GM12892 (cell line): Measurements from ENCODE around the gene C17orf58.
"Not testable (repeated sequence)": the region's sequence is repeated elsewhere in the genome, so short reads cannot be mapped to it uniquely, and the experiment has no call there.

Experiments
- POLR2A ChIP-seq: IDR thresholded peaks from 2 replicates; pipeline ENCODE4 v1.6.1; 2011; ENCODE audit warnings: low read depth, low read length, control low read depth
- POLR2AphosphoS5 ChIP-seq: IDR thresholded peaks from 2 replicates; pipeline ENCODE4 v1.6.1; 2011; ENCODE audit warnings: low read depth, low read length, control low read depth

DNA sequence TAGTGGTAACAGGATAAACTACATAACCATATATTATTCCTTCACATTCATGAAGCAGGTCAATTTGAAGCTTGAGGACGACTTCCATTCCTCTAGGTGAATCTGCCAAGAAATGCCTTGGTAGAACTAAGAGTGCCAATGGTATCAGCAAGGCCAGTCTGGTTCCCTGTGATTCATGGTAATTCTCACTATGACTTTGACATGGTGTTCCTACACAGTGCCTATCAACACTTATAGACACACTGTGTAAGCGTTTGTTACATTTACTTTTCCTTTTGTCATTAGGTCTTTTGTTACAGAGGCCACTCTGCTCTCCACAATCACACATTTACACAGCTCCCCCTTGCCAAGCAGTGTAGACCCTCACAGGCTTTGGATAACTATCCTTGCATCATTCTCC, 34.1 kb downstream of the C17orf58 start:
- not testable (repeated sequence) for TF ChIP-seq POLR2A, POLR2AphosphoS5
